ENCODE measurements around the gene PGRMC2. TPM values are rescaled to one million over a fixed set of nuclear protein-coding genes. Genes with fewer than 3 reads are reported as not detected.

Gene PGRMC2
- total and polyA plus RNA-seq, 2 of the 8 experiments (the other 6 are each of a cell fraction or from before 2014, with no cell fraction given): 9.5 to 85.3 TPM

- no peak overlapping the region for H3K9ac ChIP-seq (replicated peaks in 1 of 4; ENCODE audit: extremely low read depth in 1 of 4, low read depth in 3 of 4, low read length in 3 of 4)
- no peak for FAIRE-seq
These were observed 4.7 kb upstream of the PGRMC2 start for GRCh38 chr4:128292349-128292748.

More at GRCh38 chr4:128292349-128292748, 4.7 kb upstream of the PGRMC2 start:
- no peaks in the 10 kb centered on the region for H3K36me3 ChIP-seq (ENCODE audit: control insufficient read depth in 2 of 4, insufficient read depth in 4 of 4, low read length in 3 of 4)
- TF ChIP-seq JUN (IDR thresholded peaks at IDR 0.05; ENCODE audit: low read depth, low read length): no peak
- no peak for TF ChIP-seq ASH2L (IDR thresholded peaks at IDR 0.05; ENCODE audit: low read length)
- no peak for TF ChIP-seq SUZ12 (IDR thresholded peaks at IDR 0.05; ENCODE audit: low read length)
- TF ChIP-seq TAF1 (IDR thresholded peaks at IDR 0.05; ENCODE audit: low read depth, low read length): no peak
- TF ChIP-seq, protein P1, sequence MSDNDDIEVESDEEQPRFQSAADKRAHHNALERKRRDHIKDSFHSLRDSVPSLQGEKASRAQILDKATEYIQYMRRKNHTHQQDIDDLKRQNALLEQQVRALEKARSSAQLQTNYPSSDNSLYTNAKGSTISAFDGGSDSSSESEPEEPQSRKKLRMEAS (IDR thresholded peaks at IDR 0.05): no peak
- TF ChIP-seq BCL11A (IDR thresholded peaks at IDR 0.05; ENCODE audit: low read depth in 2 of 2, low read length in 2 of 2): no peak
- TF ChIP-seq PHF8 (conservative IDR thresholded peaks at IDR 0.05; ENCODE audit: low read depth, low read length): no peak
- H2BK15ac ChIP-seq (ENCODE audit: low read length): no peak overlapping the region
- H4K20me1 ChIP-seq (replicated peaks in 1 of 2; ENCODE audit: control insufficient read depth in 1 of 2, insufficient read depth in 2 of 2, low read length in 2 of 2): no peaks in the 10 kb centered on the region
- H3K18ac ChIP-seq (ENCODE audit: extremely low read depth, low read length): no peak overlapping the region
- no peak overlapping the region for H4K91ac ChIP-seq (replicated peaks; ENCODE audit: insufficient read length, low read length)
- WGBS, 2 experiments (ENCODE audit: extremely low coverage in 1 of 2, insufficient coverage in 1 of 2, insufficient read length in 1 of 2, insufficient replicate concordance in 2 of 2, low coverage in 1 of 2, low lambda C conversion rate in 2 of 2, missing lambda C conversion rate in 1 of 2): 86% methylated on average over 2 of the region's 2 CpGs; no CpG with 5 or more reads in 1 of the 2 experiments
- H3K79me2 ChIP-seq (ENCODE audit: control insufficient read depth in 1 of 2, insufficient read depth in 2 of 2, low read length in 2 of 2): peaks cover 0 to 10% of the 10 kb centered on the region in 2 experiments; a peak in 2 of 4 replicates
- no peak overlapping the region for H2BK12ac ChIP-seq (ENCODE audit: low read depth, low read length)
- no peak overlapping the region for H2BK20ac ChIP-seq (ENCODE audit: low read length)
- no peak overlapping the region for H2AFZ ChIP-seq (ENCODE audit: low read length)
- no peak overlapping the region for H2AK5ac ChIP-seq (ENCODE audit: low read depth, low read length)
- no peak overlapping the region for H3K27ac ChIP-seq (ENCODE audit: low read depth, low read length)
- no peak overlapping the region for H2BK120ac ChIP-seq (replicated peaks; ENCODE audit: low read depth, low read length)
- H3K9me3 ChIP-seq (ENCODE audit: insufficient read depth in 2 of 2, low read depth in 1 of 2, low read length in 1 of 2): no peaks in the 10 kb centered on the region
- peaks cover 7% of the 10 kb centered on the region for H3K23me2 ChIP-seq (ENCODE audit: low read depth, low read length)
- no peak overlapping the region for H3K4me2 ChIP-seq (ENCODE audit: insufficient read depth in 1 of 2, low read depth in 2 of 2, low read length in 2 of 2)
- H3K4me1 ChIP-seq (replicated peaks in 1 of 4; ENCODE audit: control insufficient read depth in 3 of 4, insufficient read depth in 4 of 4, low read length in 3 of 4): peaks cover 0 to 6% (median 3%) of the 10 kb centered on the region in 4 experiments; a peak in 3 of 7 replicates
- no peak overlapping the region for H4K5ac ChIP-seq (ENCODE audit: insufficient read length, low read depth, low read length)
- H2BK5ac ChIP-seq (ENCODE audit: low read depth, low read length): no peak overlapping the region
- H3K4ac ChIP-seq (replicated peaks; ENCODE audit: insufficient read length, low read depth, low read length): no peak overlapping the region
- no peak overlapping the region for H3K4me3 ChIP-seq (ENCODE audit: extremely low read depth in 1 of 4, insufficient read depth in 2 of 4, low read depth in 3 of 4, low read length in 4 of 4)
- no peak overlapping the region for H3K56ac ChIP-seq (replicated peaks; ENCODE audit: insufficient read length, low read depth, low read length)
- no peaks in the 10 kb centered on the region for H3K27me3 ChIP-seq (replicated peaks in 1 of 4; ENCODE audit: control insufficient read depth in 3 of 4, extremely low read depth in 1 of 4, insufficient read depth in 3 of 4, low read length in 3 of 4)
- no peak for DNase-seq (ENCODE audit: low read depth in 1 of 2, low spot score in 2 of 2)
- H3K23ac ChIP-seq (ENCODE audit: insufficient read length): no peak overlapping the region
- H3K79me1 ChIP-seq (ENCODE audit: low read depth, low read length): no peaks in the 10 kb centered on the region
- H4K8ac ChIP-seq (ENCODE audit: extremely low read depth, insufficient read depth, low read length): no peak overlapping the region
- ChIA-PET CTCF (ENCODE audit: partially characterized antibody) (interaction anchor here (1.0 to 1.2 kb wide), 2 partner anchors 17 to 164 kb away, joined by 3 read pairs; no protein-coding TSS in a partner anchor), POLR2A (ENCODE audit: partially characterized antibody) (interaction anchor here (0.6 kb wide), 1 partner anchor 34 kb away, joined by 3 read pairs; no protein-coding TSS in a partner anchor)
- H3K14ac ChIP-seq (ENCODE audit: insufficient read length): no peak overlapping the region
